Measurements from ENCODE around the gene CA12.

GRCh38 chr15:63422891-63423590 lies 41.4 kb upstream of the CA12 start:
- TF ChIP-seq EZH2 (IDR thresholded peaks at IDR 0.05) (no peak), POLR2AphosphoS5 (IDR thresholded peaks at IDR 0.05; ENCODE audit: borderline replicate concordance, low read depth, low read length) (no peak)
